NCI-H345 treated with DMSO at 0.1 percent for 48 hours (cell line): ENCODE data around the gene COL27A1.
"Not testable (repeated sequence)": the region's sequence is repeated elsewhere in the genome, so short reads cannot be mapped to it uniquely, and the experiment has no call there.

Source experiments
- DNase-seq: peaks from one replicate; lab custom pipeline; 2025; ENCODE audit not compliant: unreplicated experiment; lab: John Stamatoyannopoulos, UW

COL27A1 gene

GRCh38 chr9:114314881-114315722, 159.8 kb downstream of the COL27A1 start:
- no peak for DNase-seq

GRCh38 chr9:114315723-114316363, 160.5 kb downstream of the COL27A1 start:
- DNase-seq, result no peak

- peak; percentile 25 for DNase-seq
Observed at GRCh38 chr9:114316605-114317230, 161.4 kb downstream of the COL27A1 start.

- DNase-seq, result no peak
Observed at GRCh38 chr9:114317665-114318357, 162.5 kb downstream of the COL27A1 start.

- DNase-seq, result no peak
Observed at GRCh38 chr9:114318416-114318815, 163.1 kb downstream of the COL27A1 start.

- DNase-seq, result peak; percentile 47
Observed at GRCh38 chr9:114319147-114319546, 163.8 kb downstream of the COL27A1 start.

- DNase-seq, result not testable (repeated sequence)
Observed at GRCh38 chr9:114320710-114321109, 165.4 kb downstream of the COL27A1 start.

GRCh38 chr9:114321759-114322158, 166.4 kb downstream of the COL27A1 start:
- DNase-seq, result no peak

GRCh38 chr9:114322160-114322818, 167.0 kb downstream of the COL27A1 start:
- DNase-seq, result not testable (repeated sequence)

- DNase-seq, result not testable (repeated sequence)
Observed at GRCh38 chr9:114322831-114323531, 167.6 kb downstream of the COL27A1 start, which contains the start of gene ORM1. Gene ORM1 (plus strand): TSS chr9:114323098. CDS start chr9:114323134, 36 bp downstream.

GRCh38 chr9:114323849-114324248, 168.5 kb downstream of the COL27A1 start:
- DNase-seq, result not testable (repeated sequence)

GRCh38 chr9:114324492-114324891, 169.2 kb downstream of the COL27A1 start:
- DNase-seq, result no peak

GRCh38 chr9:114324965-114325364, 169.6 kb downstream of the COL27A1 start:
- DNase-seq, result not testable (repeated sequence)

- not testable (repeated sequence) for DNase-seq
Observed at GRCh38 chr9:114325684-114326254, 170.4 kb downstream of the COL27A1 start.

- no peak for DNase-seq
Observed at GRCh38 chr9:114327749-114328148, 172.4 kb downstream of the COL27A1 start.

GRCh38 chr9:114328357-114328820, 173.1 kb downstream of the COL27A1 start:
- not testable (repeated sequence) for DNase-seq

GRCh38 chr9:114328937-114329624, 173.7 kb downstream of the COL27A1 start:
- DNase-seq, result not testable (repeated sequence)

GRCh38 chr9:114329625-114330022, 174.3 kb downstream of the COL27A1 start, which contains the start of gene ORM2:
Gene ORM2 (plus strand): TSS chr9:114329869. CDS start chr9:114329905, 36 bp downstream.
- not testable (repeated sequence) for DNase-seq

GRCh38 chr9:114330636-114331035, 175.3 kb downstream of the COL27A1 start:
- no peak for DNase-seq
